ENCODE measurements around the gene FEV. TPM values are rescaled to one million over a fixed set of nuclear protein-coding genes. Genes with fewer than 3 reads are reported as not detected.
A peak's percentile ranks its signal among the peaks of the same experiment; 100 is the strongest.

The FEV gene
- polyA plus RNA-seq, 2 of the 4 experiments (the other 2 are of a cell fraction) = not detected

DNA sequence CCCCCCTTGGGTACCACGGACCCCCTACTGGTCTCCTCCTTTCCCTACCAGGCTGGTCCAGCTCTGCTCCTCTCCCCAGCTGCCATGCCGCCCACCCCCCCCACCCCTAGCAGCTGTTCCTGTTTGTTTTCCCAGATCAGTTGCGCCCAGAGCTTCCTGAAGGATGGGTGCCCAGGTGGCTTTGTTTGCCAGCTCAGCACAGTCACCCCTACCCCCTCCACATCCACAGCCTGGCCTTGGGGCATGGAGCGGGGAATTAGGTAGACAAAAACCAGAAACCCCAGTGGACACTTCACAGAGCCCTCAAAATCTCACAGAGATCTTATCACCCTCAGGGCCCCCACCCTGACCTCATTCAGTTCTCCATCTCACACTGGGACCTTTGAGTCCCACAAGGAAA, 12.0 kb upstream of the FEV start:
- DNase-seq (ENCODE audit: low read depth in 1 of 2, low spot score in 1 of 2) (no peak), FAIRE-seq (no peak), ATAC-seq (no peak)
- Histone ChIP-seq H3K27ac (peak overlapping the region in 1 of 2 experiments; percentile 84; a peak in 3 of 6 replicates), H3K4me3 (peak overlapping the region; percentile 49; the same call in 1 of the 3 replicates), H3K9me3 (no peaks in the 10 kb centered on the region), H3K4me2 (peak overlapping the region; percentile 99; the same call in 2 of the 3 replicates), H3K4me1 (peaks cover 12% of the 10 kb centered on the region)
- 79% methylated on average over 2 of the region's 4 CpGs for WGBS (ENCODE audit: missing lambda C conversion rate)
- TF ChIP-seq EP300 (IDR thresholded peaks at IDR 0.05) = no peak
- TF ChIP-seq, protein P1, sequence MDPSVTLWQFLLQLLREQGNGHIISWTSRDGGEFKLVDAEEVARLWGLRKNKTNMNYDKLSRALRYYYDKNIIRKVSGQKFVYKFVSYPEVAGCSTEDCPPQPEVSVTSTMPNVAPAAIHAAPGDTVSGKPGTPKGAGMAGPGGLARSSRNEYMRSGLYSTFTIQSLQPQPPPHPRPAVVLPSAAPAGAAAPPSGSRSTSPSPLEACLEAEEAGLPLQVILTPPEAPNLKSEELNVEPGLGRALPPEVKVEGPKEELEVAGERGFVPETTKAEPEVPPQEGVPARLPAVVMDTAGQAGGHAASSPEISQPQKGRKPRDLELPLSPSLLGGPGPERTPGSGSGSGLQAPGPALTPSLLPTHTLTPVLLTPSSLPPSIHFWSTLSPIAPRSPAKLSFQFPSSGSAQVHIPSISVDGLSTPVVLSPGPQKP (IDR thresholded peaks at IDR 0.05; ENCODE audit: low read depth, low read length) = no peak
- TF ChIP-seq RAD21 (conservative IDR thresholded peaks at IDR 0.05 in 1 of 2, IDR thresholded peaks at IDR 0.05 in 1 of 2) = no peak
- ChIA-PET POLR2A (no interaction called here), CTCF (interaction anchor here (1.1 to 6.2 kb wide), 16 partner anchors 7 to 298 kb away, joined by 3 to 101 read pairs (median 12); partner anchors contain the start of gene FEV)

DNA sequence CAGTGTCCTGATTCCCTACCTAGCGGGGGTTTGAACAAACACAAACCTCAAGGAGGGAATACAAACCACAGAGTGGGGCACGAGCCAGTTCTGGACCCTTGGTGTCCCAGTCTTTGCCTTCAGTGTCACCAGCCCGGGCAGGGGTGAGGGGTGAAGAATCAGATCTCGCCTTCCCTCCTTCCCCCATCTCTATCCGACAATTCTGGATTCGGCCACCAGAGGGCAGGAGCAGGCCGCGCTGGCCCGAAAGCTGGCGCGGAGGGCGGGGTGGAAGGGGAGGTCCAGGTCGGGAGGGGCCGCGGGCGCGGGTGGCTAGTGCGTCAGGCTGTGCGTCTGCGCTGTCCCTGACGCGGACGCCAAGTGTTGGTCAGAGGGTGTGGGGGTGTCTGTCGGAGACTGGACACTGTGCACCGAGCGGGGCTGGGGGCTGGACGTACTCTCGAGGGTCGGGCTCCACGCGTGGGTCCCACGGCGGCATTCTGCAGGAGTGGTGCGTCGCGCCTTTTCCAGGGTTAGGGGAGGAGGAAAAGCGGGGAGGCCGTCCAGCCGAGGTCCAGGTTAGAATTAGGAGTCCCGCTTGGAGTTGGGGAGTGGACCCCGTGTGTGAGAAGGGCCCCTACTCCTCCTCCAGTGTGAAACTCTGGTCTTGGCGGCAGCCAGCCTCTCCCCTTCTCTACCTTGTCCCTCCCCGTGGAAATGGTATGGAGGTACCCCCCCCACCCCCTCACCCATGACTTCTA, 11.2 kb upstream of the FEV start:
- peaks cover 10% of the 10 kb centered on the region for H3K4me1 ChIP-seq
- FAIRE-seq = no peak
- H3K4me2 ChIP-seq = peak overlapping the region; percentile 99
- H3K4me3 ChIP-seq = peak overlapping the region; percentile 49
- WGBS (ENCODE audit: missing lambda C conversion rate) = 10% methylated on average over 33 of the region's 43 CpGs
- H3K9me3 ChIP-seq = no peaks in the 10 kb centered on the region
- CTCF ChIA-PET = interaction anchor here (0.5 to 6.2 kb wide), 38 partner anchors 8 to 320 kb away, joined by 3 to 101 read pairs (median 5); partner anchors contain the start of genes CDK5R2 and FEV
- POLR2A ChIA-PET = no interaction called here
- peak overlapping the region; percentile 79 to 84 for H3K27ac ChIP-seq
- peak; percentile 78 to 93 for ATAC-seq
- DNase-seq (ENCODE audit: low read depth in 1 of 2, low spot score in 1 of 2) = peak; percentile 87
- TF ChIP-seq RAD21 (conservative IDR thresholded peaks at IDR 0.05 in 1 of 2, IDR thresholded peaks at IDR 0.05 in 1 of 2) (peak; percentile 74 to 80), SMC3 (IDR thresholded peaks at IDR 0.05) (peak; percentile 80), TFCP2L1 (CRISPR knock-in tag; IDR thresholded peaks at IDR 0.05) (0 out of 2 replicates have a peak, but pooled peaks have one; percentile 19), JUN (IDR thresholded peaks at IDR 0.05) (0 out of 5 replicates have a peak, but pooled peaks of 1 of the 2 experiments have one; percentile 27), MAZ (IDR thresholded peaks at IDR 0.05; ENCODE audit: borderline replicate concordance, low read depth, low read length) (peak; percentile 91), HDAC2 (IDR thresholded peaks at IDR 0.05) (no peak), PHF8 (IDR thresholded peaks at IDR 0.05; ENCODE audit: borderline replicate concordance, low read depth) (peak; percentile 61; the same call in 1 of the 2 replicates), NPAS2 (CRISPR knock-in tag; IDR thresholded peaks at IDR 0.05; ENCODE audit: borderline replicate concordance) (no peak), POLR2A (IDR thresholded peaks at IDR 0.05; ENCODE audit: low read length) (peak; percentile 84), KDM5A (IDR thresholded peaks at IDR 0.05) (no peak)
- TF ChIP-seq, protein P2, sequence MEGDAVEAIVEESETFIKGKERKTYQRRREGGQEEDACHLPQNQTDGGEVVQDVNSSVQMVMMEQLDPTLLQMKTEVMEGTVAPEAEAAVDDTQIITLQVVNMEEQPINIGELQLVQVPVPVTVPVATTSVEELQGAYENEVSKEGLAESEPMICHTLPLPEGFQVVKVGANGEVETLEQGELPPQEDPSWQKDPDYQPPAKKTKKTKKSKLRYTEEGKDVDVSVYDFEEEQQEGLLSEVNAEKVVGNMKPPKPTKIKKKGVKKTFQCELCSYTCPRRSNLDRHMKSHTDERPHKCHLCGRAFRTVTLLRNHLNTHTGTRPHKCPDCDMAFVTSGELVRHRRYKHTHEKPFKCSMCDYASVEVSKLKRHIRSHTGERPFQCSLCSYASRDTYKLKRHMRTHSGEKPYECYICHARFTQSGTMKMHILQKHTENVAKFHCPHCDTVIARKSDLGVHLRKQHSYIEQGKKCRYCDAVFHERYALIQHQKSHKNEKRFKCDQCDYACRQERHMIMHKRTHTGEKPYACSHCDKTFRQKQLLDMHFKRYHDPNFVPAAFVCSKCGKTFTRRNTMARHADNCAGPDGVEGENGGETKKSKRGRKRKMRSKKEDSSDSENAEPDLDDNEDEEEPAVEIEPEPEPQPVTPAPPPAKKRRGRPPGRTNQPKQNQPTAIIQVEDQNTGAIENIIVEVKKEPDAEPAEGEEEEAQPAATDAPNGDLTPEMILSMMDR (IDR thresholded peaks at IDR 0.05) = peak; percentile 87
- TF ChIP-seq, protein P3, sequence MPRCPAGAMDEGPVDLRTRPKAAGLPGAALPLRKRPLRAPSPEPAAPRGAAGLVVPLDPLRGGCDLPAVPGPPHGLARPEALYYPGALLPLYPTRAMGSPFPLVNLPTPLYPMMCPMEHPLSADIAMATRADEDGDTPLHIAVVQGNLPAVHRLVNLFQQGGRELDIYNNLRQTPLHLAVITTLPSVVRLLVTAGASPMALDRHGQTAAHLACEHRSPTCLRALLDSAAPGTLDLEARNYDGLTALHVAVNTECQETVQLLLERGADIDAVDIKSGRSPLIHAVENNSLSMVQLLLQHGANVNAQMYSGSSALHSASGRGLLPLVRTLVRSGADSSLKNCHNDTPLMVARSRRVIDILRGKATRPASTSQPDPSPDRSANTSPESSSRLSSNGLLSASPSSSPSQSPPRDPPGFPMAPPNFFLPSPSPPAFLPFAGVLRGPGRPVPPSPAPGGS (IDR thresholded peaks at IDR 0.05) = no peak
- TF ChIP-seq, protein P4, sequence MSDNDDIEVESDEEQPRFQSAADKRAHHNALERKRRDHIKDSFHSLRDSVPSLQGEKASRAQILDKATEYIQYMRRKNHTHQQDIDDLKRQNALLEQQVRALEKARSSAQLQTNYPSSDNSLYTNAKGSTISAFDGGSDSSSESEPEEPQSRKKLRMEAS (IDR thresholded peaks at IDR 0.05) = peak; percentile 40; the same call in 1 of the 2 replicates

DNA sequence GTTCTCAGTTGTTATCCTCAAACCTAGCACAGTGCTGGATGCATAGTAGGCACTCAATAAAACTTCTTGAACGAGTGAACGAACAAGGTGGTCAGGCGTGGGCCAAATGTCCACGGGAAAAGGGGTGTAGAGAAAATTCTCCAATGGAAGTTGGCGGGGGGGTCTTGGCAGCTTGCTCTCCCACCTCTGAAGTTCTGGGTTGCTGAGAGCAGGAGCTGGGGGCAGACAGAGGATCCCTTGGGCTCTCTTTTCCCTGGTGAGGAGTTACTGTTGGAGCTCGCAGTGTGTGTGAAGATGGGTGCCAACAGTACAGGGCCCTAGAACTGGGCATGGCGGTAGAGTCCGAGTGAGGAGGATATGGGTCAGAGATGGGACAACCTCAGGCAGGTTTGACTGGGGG, 10.6 kb upstream of the FEV start:
- ATAC-seq = peak; percentile 22 to 44; a peak in 5 of 6 replicates
- Histone ChIP-seq H3K9me3 (no peaks in the 10 kb centered on the region), H3K4me3 (peak overlapping the region; percentile 49; the same call in 1 of the 3 replicates), H3K27ac (0 out of 6 replicates have a peak overlapping the region, but pooled peaks of 1 of the 2 experiments have one; percentile 30), H3K4me1 (peaks cover 10% of the 10 kb centered on the region), H3K4me2 (peak overlapping the region; percentile 99)
- WGBS (ENCODE audit: missing lambda C conversion rate) = 5% methylated on average over 8 of the region's 8 CpGs
- CTCF ChIA-PET = interaction anchor here (0.8 to 6.2 kb wide), 41 partner anchors 8 to 306 kb away, joined by 3 to 101 read pairs (median 5); partner anchors contain the start of genes CDK5R2 and FEV
- FAIRE-seq = no peak
- DNase-seq (ENCODE audit: low read depth in 1 of 2, low spot score in 1 of 2) = no peak
- TF ChIP-seq HEYL (CRISPR knock-in tag; IDR thresholded peaks at IDR 0.05) (no peak), HOXA7 (CRISPR knock-in tag; IDR thresholded peaks at IDR 0.05) (no peak), KDM5A (IDR thresholded peaks at IDR 0.05) (no peak), NFE2L2 (conservative IDR thresholded peaks at IDR 0.05; ENCODE audit: low read length) (no peak), POLR2AphosphoS2 (conservative IDR thresholded peaks at IDR 0.05; ENCODE audit: low read length) (no peak), EHF (CRISPR knock-in tag; IDR thresholded peaks at IDR 0.05) (no peak), FOSB (CRISPR knock-in tag; IDR thresholded peaks at IDR 0.05) (no peak), FOSL2 (IDR thresholded peaks at IDR 0.05) (no peak), FOSL2 (CRISPR knock-in tag; IDR thresholded peaks at IDR 0.05) (no peak), TFCP2L1 (CRISPR knock-in tag; IDR thresholded peaks at IDR 0.05) (no peak), TP53 (CRISPR knock-in tag; IDR thresholded peaks at IDR 0.05) (no peak), FOXS1 (CRISPR knock-in tag; IDR thresholded peaks at IDR 0.05) (no peak), CBX8 (IDR thresholded peaks at IDR 0.05) (no peak), JUNB (IDR thresholded peaks at IDR 0.05) (no peak), ZSCAN20 (CRISPR knock-in tag; IDR thresholded peaks at IDR 0.05) (no peak), RCOR1 (IDR thresholded peaks at IDR 0.05; ENCODE audit: low read depth, low read length) (no peak)
- POLR2A ChIA-PET = no interaction called here

All from A549 (cell line).